Measurements from ENCODE around the gene OR2A25.
"Not testable (repeated sequence)": the region's sequence is repeated elsewhere in the genome, so short reads cannot be mapped to it uniquely, and the experiment has no call there.

Gene OR2A25

DNA sequence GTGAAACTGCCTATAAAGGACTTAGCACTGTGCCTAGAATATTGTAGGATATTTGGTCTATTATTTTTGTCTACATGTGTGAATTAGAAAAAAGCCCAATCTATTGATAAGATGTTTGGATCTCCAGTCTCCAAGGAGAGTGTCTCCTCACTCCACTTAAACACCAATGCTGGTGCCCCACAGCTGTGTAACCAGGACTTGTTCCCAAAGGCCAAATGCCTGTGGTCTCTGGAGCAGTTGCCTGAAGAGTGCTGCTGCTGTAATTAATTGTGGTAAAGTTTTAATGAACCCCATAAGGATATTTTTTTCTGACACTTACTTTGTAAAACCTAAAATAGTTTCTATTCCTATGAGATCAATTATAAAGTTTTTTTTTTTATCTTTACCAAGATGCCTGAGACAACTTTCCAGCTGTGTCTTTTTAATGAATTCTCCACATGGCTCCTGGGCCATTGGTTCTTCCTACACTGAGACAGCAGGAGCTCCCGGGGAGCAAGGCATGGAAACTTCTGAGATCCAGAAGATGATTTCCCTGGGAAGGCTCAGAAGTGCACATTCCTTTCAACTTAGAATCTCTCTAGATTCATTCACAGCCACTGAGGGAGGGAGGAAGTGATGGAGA is 32.1 kb upstream of the OR2A25 start:
- Histone ChIP-seq H3K4me3 (ENCODE audit: low read length) (no peak overlapping the region), H3K4me1 (ENCODE audit: insufficient read depth, low read length) (no peaks in the 10 kb centered on the region), H3K36me3 (ENCODE audit: insufficient read depth, low read length) (no peaks in the 10 kb centered on the region), H2AFZ (ENCODE audit: low read depth, low read length) (no peak overlapping the region), H3K27me3 (ENCODE audit: insufficient read depth, low read length) (no peaks in the 10 kb centered on the region), H3K9me3 (ENCODE audit: low read length) (no peaks in the 10 kb centered on the region)

DNA sequence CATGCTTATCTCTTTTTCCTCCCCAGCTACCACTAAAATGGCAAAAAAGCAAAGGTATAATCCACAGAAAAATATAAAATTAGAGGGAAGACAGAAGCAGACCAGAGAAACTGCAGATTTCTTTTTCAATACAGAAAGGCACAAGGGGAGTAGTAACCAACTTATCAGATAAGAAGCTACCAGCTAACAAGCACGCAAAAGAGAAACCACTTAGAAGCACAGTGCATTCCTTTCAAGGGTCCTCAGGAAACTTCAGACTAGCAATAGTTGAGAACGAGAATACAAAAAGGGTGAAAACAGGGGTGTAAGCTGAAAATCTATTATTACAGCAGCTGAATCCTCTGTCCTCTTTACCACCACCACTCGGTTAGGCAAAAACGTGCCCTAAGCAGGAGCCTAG is 30.7 kb upstream of the OR2A25 start:
- Histone ChIP-seq H2AFZ (ENCODE audit: low read depth, low read length) (no peak overlapping the region), H3K36me3 (ENCODE audit: insufficient read depth, low read length) (no peaks in the 10 kb centered on the region)

DNA sequence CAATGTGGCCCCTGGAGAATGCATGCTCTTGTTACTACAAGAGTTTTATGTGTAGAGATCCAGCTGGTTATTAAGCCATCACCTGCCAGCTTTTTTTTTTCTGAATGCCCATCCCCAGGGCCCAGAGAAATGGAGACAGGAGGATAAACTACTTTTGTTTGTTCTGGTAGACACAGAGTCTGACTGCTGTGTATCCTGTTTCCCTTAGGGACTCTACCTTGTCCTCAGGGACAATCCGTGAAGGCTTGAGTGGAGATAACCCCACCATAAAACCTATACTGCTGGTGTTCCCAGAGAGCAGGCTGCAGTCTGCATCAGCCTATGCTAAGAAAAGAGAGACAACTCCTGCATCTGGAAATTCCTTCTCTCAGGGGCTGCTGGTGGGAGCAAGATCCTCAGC is 21.0 kb upstream of the OR2A25 start, which contains the start of gene OR2A5:
Gene OR2A5, plus strand, starts transcription at position 301 of the 400 bp plus-strand sequence. CDS start 1,454 bp downstream, outside the sequence.
- Histone ChIP-seq H3K36me3 (ENCODE audit: insufficient read depth, low read length) (no peaks in the 10 kb centered on the region), H3K27me3 (ENCODE audit: insufficient read depth, low read length) (no peaks in the 10 kb centered on the region), H3K4me3 (ENCODE audit: low read length) (no peak within 1 kb of the TSS), H3K4me1 (ENCODE audit: insufficient read depth, low read length) (no peaks in the 10 kb centered on the region), H2AFZ (ENCODE audit: low read depth, low read length) (no peak within 1 kb of the TSS), H3K9me3 (ENCODE audit: low read length) (no peaks in the 10 kb centered on the region)

More for the DNA sequence above, 30.7 kb upstream of the OR2A25 start:
- no peaks in the 10 kb centered on the region for H3K4me1 ChIP-seq (ENCODE audit: insufficient read depth, low read length)
- no peak overlapping the region for H3K4me3 ChIP-seq (ENCODE audit: low read length)
- no peaks in the 10 kb centered on the region for H3K9me3 ChIP-seq (ENCODE audit: low read length)
- H3K27me3 ChIP-seq (ENCODE audit: insufficient read depth, low read length): no peaks in the 10 kb centered on the region

DNA sequence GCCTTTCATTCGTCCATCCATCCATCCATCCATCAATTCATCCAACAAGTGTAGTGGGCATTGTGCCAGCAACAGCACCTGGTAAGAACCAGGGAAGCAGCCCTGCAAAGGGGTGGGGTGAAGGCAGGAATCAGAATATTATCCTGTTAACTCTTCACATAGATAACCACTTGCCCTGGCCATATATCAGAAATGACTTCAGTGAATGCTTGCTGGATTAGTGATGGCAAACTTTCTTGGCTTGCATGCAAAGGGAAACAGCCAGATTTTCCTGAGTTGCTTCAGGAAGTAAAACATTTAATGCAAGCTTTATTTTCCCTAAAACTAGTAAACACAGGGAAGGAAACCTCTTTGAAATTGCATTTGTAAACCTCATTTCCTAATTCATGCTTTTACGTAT is 20.1 kb upstream of the OR2A25 start:
- Histone ChIP-seq H3K9me3 (ENCODE audit: low read length) (no peaks in the 10 kb centered on the region), H2AFZ (ENCODE audit: low read depth, low read length) (no peak overlapping the region), H3K4me3 (ENCODE audit: low read length) (no peak overlapping the region), H3K27me3 (ENCODE audit: insufficient read depth, low read length) (no peaks in the 10 kb centered on the region), H3K4me1 (ENCODE audit: insufficient read depth, low read length) (no peaks in the 10 kb centered on the region), H3K36me3 (ENCODE audit: insufficient read depth, low read length) (no peaks in the 10 kb centered on the region)

DNA sequence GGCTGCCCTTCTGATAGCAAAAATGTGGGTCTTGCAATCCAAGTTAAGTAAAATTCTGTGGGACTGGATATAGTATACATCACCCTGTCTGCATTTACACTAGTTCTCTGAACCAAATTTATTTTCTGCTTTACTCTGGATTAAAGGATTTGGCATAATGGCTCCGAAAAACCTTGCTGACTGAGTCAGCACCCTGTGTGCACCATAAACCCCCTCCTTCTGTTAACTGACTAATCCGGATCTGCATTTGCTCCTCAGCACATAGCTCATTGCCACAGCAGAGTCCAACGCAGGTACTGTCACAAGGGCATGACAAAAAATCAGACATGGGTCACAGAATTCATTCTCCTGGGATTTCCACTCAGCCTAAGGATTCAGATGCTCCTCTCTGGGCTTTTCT is 19.5 kb upstream of the OR2A25 start:
- no peaks in the 10 kb centered on the region for H3K27me3 ChIP-seq (ENCODE audit: insufficient read depth, low read length)
- H3K9me3 ChIP-seq (ENCODE audit: low read length): no peaks in the 10 kb centered on the region
- no peak overlapping the region for H3K4me3 ChIP-seq (ENCODE audit: low read length)
- H3K4me1 ChIP-seq (ENCODE audit: insufficient read depth, low read length): no peaks in the 10 kb centered on the region
- no peaks in the 10 kb centered on the region for H3K36me3 ChIP-seq (ENCODE audit: insufficient read depth, low read length)
- H2AFZ ChIP-seq (ENCODE audit: low read depth, low read length): no peak overlapping the region

DNA sequence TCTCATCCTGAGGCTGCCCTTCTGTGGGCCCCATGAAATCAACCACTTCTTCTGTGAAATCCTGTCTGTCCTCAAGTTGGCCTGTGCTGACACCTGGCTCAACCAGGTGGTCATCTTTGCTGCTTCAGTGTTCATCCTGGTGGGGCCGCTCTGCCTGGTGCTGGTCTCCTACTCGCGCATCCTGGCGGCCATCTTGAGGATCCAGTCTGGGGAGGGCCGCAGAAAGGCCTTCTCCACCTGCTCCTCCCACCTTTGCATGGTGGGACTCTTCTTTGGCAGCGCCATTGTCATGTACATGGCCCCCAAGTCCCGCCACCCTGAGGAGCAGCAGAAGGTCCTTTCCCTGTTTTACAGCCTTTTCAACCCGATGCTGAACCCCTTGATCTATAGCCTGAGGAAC is 18.7 kb upstream of the OR2A25 start:
- H3K4me1 ChIP-seq (ENCODE audit: insufficient read depth, low read length); H3K4me3 ChIP-seq (ENCODE audit: low read length); H3K36me3 ChIP-seq (ENCODE audit: insufficient read depth, low read length); H2AFZ ChIP-seq (ENCODE audit: low read depth, low read length); H3K27me3 ChIP-seq (ENCODE audit: insufficient read depth, low read length); H3K9me3 ChIP-seq (ENCODE audit: low read length): not testable (repeated sequence)

DNA sequence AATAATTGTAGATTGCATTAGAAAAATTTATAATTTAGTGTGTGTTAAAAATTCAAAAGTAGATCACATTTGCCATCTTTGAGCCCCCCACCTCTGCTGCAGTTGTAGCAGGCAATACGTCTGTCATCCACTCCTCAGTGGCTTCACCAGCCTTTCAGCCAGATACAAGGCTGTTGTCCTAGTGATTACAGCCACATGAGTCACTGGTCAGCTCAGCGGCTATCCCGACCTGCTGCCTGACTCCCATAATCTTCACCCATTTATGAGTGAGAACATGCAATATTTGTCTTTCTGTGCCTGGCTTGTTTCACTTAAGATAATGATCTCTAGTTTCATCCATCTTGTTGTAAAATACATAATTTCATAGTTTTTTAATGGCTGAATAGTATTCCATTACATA is 11.7 kb upstream of the OR2A25 start:
- Histone ChIP-seq H3K9me3 (ENCODE audit: low read length) (no peaks in the 10 kb centered on the region), H3K4me1 (ENCODE audit: insufficient read depth, low read length) (no peaks in the 10 kb centered on the region), H3K4me3 (ENCODE audit: low read length) (no peak overlapping the region), H3K36me3 (ENCODE audit: insufficient read depth, low read length) (no peaks in the 10 kb centered on the region), H3K27me3 (ENCODE audit: insufficient read depth, low read length) (no peaks in the 10 kb centered on the region), H2AFZ (ENCODE audit: low read depth, low read length) (no peak overlapping the region)

DNA sequence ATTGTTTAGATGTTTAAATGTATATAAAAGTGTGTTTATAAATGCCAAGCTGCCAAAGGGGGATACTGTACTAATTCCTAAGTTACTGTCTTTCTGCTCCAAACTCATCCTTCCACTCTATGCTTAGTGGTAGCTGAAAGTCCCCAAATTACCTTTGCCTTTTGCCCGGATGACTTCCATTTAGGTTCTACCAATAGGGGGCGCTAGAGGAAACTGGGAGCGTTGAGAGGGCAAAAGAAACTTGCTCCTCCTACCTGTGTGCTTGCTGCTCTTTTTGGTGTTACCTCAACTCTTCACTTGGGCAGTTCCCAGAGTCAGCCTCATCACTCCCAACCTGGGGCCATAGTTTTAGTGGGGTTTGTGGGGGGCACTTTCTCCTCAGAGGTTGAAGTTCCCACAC is 5.9 kb upstream of the OR2A25 start:
- H2AFZ ChIP-seq (ENCODE audit: low read depth, low read length): no peak overlapping the region
- no peaks in the 10 kb centered on the region for H3K4me1 ChIP-seq (ENCODE audit: insufficient read depth, low read length)
- no peaks in the 10 kb centered on the region for H3K27me3 ChIP-seq (ENCODE audit: insufficient read depth, low read length)
- no peaks in the 10 kb centered on the region for H3K36me3 ChIP-seq (ENCODE audit: insufficient read depth, low read length)
- H3K9me3 ChIP-seq (ENCODE audit: low read length): no peaks in the 10 kb centered on the region
- H3K4me3 ChIP-seq (ENCODE audit: low read length): no peak overlapping the region

DNA sequence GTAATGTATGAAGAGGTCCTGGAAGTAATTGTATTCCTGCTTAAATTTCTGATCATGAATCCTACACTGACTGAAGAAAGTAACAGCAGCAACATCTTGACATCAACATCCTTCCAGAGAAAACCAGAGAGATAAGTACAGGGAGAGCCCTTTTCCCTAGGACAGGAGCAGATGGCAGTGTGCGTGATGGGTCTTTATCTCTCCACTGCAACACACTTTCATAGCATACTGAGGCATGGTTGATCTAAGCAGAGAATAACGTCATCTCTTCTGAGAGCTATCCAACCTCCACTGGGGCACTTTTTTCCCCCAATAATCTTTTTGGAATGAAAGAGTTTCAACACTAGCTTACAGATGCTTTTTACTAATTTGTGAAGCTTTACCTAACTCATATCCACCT is 342 bp downstream of the OR2A25 start:
- Histone ChIP-seq H3K4me1 (ENCODE audit: insufficient read depth, low read length) (no peaks in the 10 kb centered on the region), H3K9me3 (ENCODE audit: low read length) (no peaks in the 10 kb centered on the region), H3K4me3 (ENCODE audit: low read length) (no peak overlapping the region), H2AFZ (ENCODE audit: low read depth, low read length) (no peak overlapping the region), H3K27me3 (ENCODE audit: insufficient read depth, low read length) (no peaks in the 10 kb centered on the region), H3K36me3 (ENCODE audit: insufficient read depth, low read length) (no peaks in the 10 kb centered on the region)

DNA sequence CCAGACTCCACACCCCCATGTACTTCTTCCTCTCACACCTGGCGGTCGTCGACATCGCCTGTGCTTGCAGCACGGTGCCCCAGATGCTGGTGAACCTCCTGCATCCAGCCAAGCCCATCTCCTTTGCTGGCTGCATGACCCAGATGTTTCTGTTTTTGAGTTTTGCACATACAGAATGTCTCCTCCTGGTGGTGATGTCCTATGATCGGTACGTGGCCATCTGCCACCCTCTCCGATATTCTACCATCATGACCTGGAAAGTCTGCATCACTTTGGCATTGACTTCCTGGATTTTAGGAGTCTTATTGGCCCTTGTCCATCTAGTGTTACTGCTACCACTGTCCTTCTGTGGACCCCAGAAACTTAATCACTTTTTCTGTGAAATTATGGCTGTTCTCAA is 4.8 kb downstream of the OR2A25 start:
- H3K9me3 ChIP-seq (ENCODE audit: low read length): no peaks in the 10 kb centered on the region
- no peak overlapping the region for H2AFZ ChIP-seq (ENCODE audit: low read depth, low read length)
- no peaks in the 10 kb centered on the region for H3K27me3 ChIP-seq (ENCODE audit: insufficient read depth, low read length)
- H3K4me1 ChIP-seq (ENCODE audit: insufficient read depth, low read length): no peaks in the 10 kb centered on the region
- H3K36me3 ChIP-seq (ENCODE audit: insufficient read depth, low read length): no peaks in the 10 kb centered on the region
- H3K4me3 ChIP-seq (ENCODE audit: low read length): no peak overlapping the region

DNA sequence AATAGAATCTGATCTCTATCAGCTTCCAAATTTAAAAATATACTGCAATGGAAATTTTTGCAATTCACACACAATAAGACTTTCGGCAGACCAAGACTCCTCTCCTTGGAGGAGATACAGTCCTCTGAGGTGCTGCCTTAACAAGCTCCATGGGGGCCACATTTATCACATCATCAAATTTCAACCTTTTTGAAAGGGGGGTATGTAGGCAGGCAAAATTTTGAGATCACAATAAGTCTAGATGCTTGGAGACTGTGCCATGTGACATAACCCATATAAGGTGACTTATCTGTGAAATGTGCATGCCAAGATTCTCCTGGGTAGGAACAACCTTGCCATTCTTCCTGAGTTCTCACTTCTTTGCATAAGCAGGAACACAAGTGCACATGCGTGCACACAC is 16.4 kb downstream of the OR2A25 start, which contains the start of gene OR2A12:
Gene OR2A12, plus strand, starts transcription at position 301 of the 400 bp plus-strand sequence. CDS start 8,830 bp downstream, outside the sequence.
- Histone ChIP-seq H3K27me3 (ENCODE audit: insufficient read depth, low read length) (no peaks in the 10 kb centered on the region), H3K4me1 (ENCODE audit: insufficient read depth, low read length) (no peaks in the 10 kb centered on the region), H2AFZ (ENCODE audit: low read depth, low read length) (no peak within 1 kb of the TSS), H3K36me3 (ENCODE audit: insufficient read depth, low read length) (no peaks in the 10 kb centered on the region), H3K4me3 (ENCODE audit: low read length) (no peak within 1 kb of the TSS), H3K9me3 (ENCODE audit: low read length) (no peaks in the 10 kb centered on the region)

DNA sequence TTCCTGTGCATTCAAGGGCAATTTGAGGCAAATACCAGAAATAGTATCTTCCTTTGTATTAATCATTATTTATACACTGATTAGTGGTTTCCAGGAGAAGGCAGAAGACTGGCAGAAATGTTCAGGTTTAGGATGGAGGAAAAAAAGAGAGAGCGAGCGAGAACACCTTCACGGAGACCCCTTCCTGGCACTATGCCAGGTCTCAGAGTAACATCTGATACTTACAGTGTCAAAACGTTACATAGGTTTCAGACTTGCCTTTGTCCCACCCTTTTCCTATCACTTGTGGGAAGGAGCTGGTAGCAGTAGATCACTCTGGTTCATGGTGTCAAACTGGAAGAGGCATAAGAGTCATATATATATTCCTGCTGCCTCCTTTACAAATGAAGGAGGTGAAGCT is 17.1 kb downstream of the OR2A25 start:
- Histone ChIP-seq H3K9me3 (ENCODE audit: low read length) (no peaks in the 10 kb centered on the region), H3K27me3 (ENCODE audit: insufficient read depth, low read length) (no peaks in the 10 kb centered on the region), H3K36me3 (ENCODE audit: insufficient read depth, low read length) (no peaks in the 10 kb centered on the region), H3K4me3 (ENCODE audit: low read length) (no peak overlapping the region), H2AFZ (ENCODE audit: low read depth, low read length) (no peak overlapping the region), H3K4me1 (ENCODE audit: insufficient read depth, low read length) (no peaks in the 10 kb centered on the region)

DNA sequence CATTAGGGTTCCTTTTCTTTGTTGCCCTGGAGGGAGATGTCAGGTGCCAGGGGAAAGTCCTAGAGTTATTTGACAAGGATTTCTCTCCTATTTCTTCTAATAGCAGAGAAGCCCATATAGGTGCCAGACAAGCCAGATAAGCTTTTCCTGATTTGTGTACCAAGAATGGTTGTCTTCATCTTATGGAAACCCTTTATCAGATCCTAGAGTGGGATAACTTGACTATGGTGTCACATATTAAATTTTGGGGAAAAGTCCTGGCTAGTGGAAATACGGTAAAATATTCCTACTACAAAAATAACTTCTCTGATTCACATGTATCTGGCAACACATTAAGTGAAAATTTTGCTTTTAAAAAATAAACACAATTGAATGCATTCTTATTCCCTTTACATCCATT is 17.6 kb downstream of the OR2A25 start:
- Histone ChIP-seq H3K9me3 (ENCODE audit: low read length) (no peaks in the 10 kb centered on the region), H3K36me3 (ENCODE audit: insufficient read depth, low read length) (no peaks in the 10 kb centered on the region), H3K27me3 (ENCODE audit: insufficient read depth, low read length) (no peaks in the 10 kb centered on the region), H3K4me3 (ENCODE audit: low read length) (no peak overlapping the region), H2AFZ (ENCODE audit: low read depth, low read length) (no peak overlapping the region), H3K4me1 (ENCODE audit: insufficient read depth, low read length) (no peaks in the 10 kb centered on the region)

DNA sequence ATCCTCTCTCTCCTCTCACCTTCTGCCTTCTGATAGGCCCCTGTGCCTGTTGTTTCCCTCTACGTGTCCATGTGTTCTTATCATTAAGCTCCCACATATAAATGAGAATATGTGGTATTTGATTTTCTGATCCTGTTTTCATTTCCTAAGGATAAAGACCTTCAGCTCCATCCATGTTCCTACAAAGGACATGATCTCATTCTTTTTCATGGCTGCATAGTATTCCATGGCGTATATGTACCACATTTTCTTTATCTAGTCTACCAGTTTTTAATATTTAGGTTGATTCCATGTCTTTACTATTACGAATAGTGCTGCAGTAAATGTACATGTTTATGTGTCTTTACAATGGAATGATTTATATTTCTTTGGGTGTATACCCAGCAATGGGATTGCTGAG is 21.1 kb downstream of the OR2A25 start:
- Histone ChIP-seq H3K4me3 (ENCODE audit: low read length) (no peak overlapping the region), H3K36me3 (ENCODE audit: insufficient read depth, low read length) (no peaks in the 10 kb centered on the region), H3K9me3 (ENCODE audit: low read length) (no peaks in the 10 kb centered on the region), H2AFZ (ENCODE audit: low read depth, low read length) (no peak overlapping the region), H3K27me3 (ENCODE audit: insufficient read depth, low read length) (no peaks in the 10 kb centered on the region), H3K4me1 (ENCODE audit: insufficient read depth, low read length) (no peaks in the 10 kb centered on the region)
